ENCODE measurements around the gene UROD. TPM values are rescaled to one million over a fixed set of nuclear protein-coding genes. Genes with fewer than 3 reads are reported as not detected.

Gene UROD
- total RNA-seq (2022; extraction: Qiagen RNA extraction): 47.4 to 50.6 TPM (median 49.9 TPM) in 5 replicates

GRCh38 chr1:45011837-45012638 lies at the start of gene UROD:
TSS of gene UROD (plus strand) at chr1:45012254. CDS start at chr1:45012266, 12 bp downstream.

GRCh38 chr1:45010855-45011811 lies 921 bp upstream of the UROD start, which contains the start of gene HECTD3:
TSS of gene HECTD3 (minus strand) at chr1:45011324. CDS start at chr1:45011257, 67 bp downstream.

Other genes with a start within 250 kb of the UROD start
- 1,530 to 1,730 TPM (median 1,691 TPM) in 5 replicates for gene RPS8, start 236.7 kb upstream of the UROD start, total RNA-seq (2022; extraction: Qiagen RNA extraction)
- gene BEST4, start 224.1 kb upstream of the UROD start, total RNA-seq (2022; extraction: Qiagen RNA extraction): 0.29 to 0.51 TPM (median 0.42 TPM) in 5 replicates
- gene PLK3, start 211.9 kb upstream of the UROD start, total RNA-seq (2022; extraction: Qiagen RNA extraction): 12.5 to 20.9 TPM (median 20.0 TPM) in 5 replicates
- gene DYNLT4, start 204.9 kb upstream of the UROD start, total RNA-seq (2022; extraction: Qiagen RNA extraction): 0.20 to 0.76 TPM (median 0.45 TPM) in 5 replicates
- 2.3 to 3.4 TPM (median 2.7 TPM) in 5 replicates for gene BTBD19, start 203.7 kb upstream of the UROD start, total RNA-seq (2022; extraction: Qiagen RNA extraction)
- gene PTCH2, start 169.0 kb upstream of the UROD start, total RNA-seq (2022; extraction: Qiagen RNA extraction): 0.11 to 0.31 TPM (median 0.14 TPM) in 5 replicates
- 16.2 to 18.7 TPM (median 16.8 TPM) in 5 replicates for gene EIF2B3, start 25.7 kb upstream of the UROD start, total RNA-seq (2022; extraction: Qiagen RNA extraction)
- 13.7 to 19.5 TPM (median 18.6 TPM) in 5 replicates for gene HECTD3, start 930 bp upstream of the UROD start, total RNA-seq (2022; extraction: Qiagen RNA extraction)
- gene ZSWIM5, start 194.4 kb downstream of the UROD start, total RNA-seq (2022; extraction: Qiagen RNA extraction): 0.40 to 0.55 TPM (median 0.46 TPM) in 5 replicates

Data from A549 treated with Mapracorat at 1 μM for 4 hours (cell line).